Measurements from ENCODE around the gene SKOR1.

Gene SKOR1

DNA sequence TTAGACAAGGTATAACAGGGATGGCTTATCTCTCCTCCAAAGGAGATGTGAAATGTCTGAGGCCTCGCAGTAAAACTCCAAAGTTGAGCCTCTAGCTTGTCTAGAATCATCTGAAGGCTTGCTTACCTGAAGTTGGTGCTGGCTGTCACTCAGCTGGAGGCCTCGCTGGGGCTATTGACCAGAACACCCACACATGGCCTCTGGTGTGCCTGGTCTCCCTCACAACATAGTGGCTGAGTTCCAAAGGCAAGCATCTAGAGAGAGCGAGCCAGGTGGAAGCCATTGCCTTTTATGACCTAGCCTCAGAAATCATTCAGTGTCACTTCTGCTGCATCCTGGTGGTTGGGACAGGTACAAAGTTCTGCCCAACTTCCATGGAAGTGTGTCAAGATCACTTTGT lies 31.9 kb downstream of the SKOR1 start:
- no peak for DNase-seq

DNA sequence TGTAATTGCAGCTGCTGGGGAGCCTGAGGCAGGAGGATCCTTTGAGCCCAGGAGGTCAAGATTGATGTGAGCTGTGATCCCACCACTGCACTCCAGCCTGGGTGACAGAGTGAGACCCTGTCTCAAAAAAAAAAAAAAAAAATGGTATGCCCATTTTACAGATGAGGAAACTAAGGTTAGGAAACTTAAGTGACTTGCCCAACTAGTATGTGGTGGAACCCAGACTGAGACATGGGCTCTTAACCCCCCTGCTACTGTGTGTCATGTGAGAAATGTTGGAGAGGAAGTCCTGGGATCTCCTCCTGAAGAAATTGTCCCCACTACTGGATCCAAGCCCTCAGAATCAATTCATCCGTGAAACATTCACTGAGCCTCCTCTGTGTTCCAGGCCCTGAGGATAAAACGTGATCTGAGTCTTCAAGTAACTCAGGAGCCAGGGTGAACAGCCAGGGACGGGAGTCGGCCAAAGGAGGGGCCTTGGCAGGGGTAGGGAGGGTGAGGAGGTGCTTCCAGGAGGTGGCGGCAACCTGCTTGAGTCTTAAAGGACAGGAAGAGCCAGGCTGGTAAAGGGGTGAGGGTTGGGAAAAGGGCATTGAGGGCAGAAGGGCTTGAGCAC lies 34.1 kb downstream of the SKOR1 start:
- DNase-seq, result no peak

DNA sequence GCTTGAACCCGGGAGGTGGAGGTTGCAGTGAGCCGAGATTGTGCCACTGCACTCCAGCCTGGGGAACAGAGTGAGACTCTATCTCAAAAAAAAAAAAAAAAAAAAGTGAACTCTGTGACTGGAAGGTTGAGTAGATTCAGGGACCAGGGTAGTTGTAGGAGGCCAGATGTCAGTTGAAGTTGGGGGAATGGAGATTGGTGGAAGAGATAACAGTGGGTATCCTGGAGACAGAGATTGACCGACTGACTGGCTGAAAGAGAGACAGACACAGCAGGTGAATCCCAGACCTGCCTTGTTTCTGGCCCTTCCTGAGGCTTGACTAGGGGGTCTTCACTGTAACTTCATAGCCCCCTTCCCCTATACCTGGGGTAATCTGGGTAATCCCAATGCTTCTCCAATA lies 36.7 kb downstream of the SKOR1 start:
- DNase-seq, result no peak

DNA sequence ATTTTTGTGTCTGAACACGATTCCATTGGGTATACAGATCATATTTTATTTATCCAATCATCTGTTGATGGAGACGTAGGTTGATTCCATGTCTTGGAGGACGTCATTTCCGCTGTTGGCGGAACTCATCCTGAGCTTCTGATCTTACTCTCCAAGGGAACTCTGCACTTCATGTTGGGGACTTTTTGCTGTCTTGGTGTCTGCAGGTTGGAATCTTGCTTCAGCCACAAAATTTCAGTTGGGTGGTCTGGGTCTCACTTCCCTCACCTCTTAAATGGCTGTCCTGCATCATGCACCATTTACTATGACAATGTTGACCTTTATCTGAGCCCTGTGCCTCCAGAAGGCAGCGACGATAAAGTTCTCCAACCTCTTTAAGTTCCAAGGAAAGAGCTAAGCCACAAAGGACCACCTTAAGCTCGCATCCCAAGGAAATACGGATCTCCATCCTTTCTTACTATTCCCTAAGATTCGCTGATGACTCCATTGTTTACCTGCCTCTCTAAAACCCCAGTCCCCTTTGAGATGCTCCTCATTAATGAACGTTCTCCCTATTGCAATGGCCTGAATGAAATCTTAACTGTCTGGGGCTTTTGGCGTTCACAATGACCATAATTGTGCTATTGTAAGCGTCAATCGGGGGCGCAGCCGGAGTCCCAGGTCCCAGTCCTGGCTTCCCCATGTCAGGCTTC lies 37.6 kb downstream of the SKOR1 start:
- DNase-seq, result no peak

DNA sequence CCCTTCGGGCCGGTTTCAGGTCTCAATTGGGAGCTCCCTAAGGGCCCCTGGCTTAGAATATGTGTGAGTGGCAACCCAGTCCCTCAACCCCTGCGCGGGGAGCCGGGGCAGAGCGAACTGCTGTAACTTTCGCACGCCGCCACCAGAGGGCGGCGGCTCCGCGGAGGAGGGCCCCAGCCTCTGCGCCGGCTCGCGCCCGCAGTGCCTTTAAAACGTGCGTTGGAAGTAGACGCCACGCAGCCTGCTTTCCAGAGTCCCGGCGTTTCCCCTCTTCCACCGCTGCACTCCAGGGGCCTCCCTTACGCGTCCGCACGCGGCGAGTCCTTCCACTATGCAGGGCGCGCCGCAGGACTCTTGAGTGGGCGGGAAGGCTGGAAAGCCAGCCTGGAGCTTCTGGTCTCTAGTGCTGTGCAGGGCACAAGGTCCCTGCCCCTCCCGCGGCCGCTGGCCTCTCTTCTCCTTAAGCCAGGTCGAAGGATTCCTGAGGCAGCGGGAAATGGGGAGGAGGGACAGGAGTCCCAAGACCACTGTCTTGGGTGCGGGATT lies 38.2 kb downstream of the SKOR1 start:
- peak; percentile 72 to 78 for DNase-seq

DNA sequence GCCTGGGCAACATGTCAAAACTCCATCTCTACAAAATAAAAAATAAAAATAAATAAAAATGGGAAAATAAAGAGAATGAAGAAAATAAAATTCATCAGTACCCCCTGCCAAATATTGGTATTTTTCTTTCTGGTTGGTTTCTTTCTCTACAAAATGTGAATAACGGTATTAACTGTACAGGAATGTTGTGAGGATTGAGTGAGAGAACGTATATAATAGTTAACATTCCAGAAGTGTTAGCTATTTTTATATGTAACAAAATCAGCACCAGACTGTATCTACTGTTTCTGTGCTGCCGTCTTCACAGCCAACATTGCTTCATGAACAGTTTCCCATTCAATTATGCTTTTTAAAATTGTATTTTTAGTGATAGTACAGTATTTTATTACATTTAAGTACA lies 40.0 kb downstream of the SKOR1 start:
- DNase-seq, result no peak

DNA sequence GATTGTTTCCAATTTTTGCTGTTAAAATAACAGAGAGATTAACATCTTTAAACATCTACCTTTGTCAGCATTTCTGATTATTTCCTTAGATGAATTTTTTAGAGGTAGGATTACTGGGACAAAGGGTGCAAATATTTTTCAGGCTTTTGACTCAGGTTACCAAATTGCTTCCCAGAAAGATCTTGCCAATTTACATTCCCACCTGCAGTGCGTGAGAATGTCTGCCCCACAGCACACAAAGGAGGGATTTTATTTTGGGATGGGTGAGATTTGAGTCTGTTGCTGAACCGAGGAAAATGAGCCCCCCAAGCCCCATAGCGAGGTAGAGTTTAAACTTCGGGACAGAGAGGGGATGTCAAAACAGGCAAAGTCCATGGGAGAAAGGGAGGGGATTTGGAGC lies 40.5 kb downstream of the SKOR1 start:
- no peak for DNase-seq

DNA sequence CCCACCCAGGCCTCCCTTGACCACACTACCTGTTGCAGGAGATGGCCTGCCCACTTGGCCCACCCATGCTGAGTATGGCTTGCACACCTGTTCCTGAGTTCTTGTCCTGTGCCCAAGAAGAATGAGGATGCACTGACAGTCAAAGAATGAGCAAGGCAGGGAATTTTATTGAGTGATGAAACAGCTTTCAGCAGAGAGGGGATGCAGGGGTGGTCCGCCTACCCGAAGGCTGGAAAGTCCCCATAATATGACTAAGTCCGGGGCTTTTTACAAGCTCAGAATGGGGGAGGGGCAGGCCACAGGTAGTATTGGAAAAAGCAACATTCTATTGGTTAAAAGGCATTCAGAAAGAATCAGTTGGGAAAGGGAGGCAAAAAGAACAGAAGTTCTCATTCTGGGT lies 44.4 kb downstream of the SKOR1 start:
- no peak for DNase-seq

DNA sequence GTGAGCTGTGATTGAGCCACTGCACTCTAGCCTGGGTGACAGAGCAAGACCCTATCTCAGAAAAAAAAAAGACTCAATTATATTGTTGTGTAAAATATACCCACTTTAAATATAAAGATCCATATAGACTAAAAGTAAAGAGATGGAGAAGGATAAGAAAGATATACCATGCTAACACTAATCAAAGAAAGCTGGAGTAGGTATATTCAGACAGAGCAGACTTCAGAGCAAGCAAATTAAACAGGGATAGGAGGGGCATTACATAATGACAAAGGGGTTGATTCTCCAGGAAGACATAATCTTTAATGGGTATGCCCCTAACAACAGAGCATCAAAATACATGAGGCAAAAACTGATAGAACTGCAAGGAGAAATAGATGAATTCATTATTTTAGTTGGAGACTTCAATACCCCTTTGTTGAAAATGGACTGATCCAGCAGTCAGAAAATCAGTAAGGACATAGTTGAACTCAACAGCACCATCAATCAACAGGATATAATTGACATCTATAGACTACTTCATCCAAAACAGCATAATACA lies 45.6 kb downstream of the SKOR1 start:
- DNase-seq, result no peak

DNA sequence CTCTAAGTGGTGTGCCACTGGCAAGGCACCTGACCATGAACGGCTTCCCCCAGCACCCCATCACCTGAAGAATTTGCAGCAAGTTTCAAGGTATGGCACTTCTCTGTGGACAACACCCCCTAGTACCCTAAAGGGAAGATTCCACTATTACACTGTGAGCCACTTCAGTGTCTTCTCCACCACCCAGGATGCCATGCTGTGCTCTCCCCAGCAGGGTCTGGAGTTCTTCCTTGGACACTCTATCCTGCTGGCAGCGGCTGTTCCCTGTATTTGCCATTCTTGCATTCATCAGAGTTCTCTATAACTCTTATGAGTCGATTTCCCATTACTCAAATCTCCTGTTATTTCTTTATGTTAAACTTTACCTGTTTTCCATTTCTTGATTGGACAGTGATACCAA lies 48.5 kb downstream of the SKOR1 start:
- DNase-seq, result no peak

DNA sequence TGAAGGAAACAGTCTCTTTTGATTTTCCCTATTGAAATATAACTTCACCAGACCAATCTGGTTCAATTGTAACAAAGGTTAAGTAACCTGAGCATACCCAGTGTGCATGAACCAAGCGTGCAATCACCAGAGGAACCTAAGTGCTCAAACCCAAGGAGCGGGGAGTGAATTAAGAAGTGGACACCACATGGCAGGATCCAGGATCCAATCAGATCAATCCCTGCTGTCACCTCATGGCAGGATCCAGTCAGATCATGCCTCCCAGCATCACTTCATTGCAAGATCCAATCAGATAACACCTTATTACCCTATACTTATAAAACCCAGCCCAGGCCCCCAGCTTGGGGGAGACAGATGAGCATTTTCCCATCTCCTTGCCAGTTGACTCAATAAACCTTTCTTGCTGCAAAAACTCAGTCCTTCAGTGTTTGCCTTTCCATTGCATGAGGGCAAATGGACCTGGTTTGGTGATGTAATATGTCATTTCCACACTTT lies 53.5 kb downstream of the SKOR1 start:
- DNase-seq, result no peak

DNA sequence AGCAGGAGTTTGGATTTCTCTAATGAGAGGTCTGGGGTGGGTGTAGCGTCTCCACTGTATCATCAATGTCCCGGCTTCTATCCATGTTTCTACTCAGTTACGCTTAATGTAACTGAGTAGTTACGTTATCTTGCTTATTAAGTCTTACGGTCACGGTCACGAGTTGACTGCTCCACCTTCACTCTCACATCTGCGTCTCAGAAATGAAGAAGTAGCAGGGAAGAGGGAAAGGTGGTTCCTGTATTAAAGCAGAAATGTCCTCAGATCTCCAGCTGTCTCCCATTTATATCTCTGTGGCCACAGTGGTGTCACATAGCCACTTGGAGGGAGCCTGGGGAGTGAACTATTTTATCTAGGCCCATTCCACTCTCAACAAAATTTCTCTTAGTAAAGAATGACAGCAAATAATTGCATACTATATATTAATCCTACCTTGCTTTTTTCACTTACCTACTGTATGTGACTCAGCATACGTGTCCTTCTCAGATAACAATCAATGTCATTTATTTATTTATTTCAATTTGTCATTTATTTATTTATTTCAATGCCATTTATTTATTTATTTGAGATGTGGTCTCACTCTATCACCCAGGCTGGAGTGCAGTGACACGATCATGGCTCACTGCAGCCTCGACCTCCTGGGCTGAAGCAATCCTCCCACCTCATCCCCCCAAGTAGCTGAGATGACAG lies 54.3 kb downstream of the SKOR1 start:
- DNase-seq, result no peak

DNA sequence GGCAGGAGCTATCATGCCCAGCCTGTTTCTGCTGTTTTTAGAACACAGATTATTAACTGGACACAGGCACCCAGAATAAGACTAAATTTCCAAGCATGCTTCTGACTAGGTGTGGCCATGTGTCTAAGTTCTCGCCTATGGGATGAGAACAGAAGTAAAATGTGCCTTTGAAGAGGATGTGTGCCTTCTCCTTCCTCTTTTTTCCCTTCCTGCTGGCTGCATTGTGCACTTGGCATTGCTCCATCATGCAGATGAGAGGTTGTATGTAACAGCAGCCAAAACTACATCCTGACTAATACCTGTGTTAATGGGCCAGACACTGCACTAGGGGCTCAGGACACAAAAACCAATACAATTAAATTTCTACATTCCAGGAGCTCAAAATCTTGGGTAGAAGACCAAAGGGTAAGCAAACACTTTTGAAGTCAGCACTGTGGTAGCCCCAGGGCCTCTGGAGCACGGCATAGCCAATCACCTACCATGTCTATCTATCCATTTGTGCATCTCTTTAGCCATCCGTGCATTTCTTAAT lies 55.4 kb downstream of the SKOR1 start:
- DNase-seq, result no peak

DNA sequence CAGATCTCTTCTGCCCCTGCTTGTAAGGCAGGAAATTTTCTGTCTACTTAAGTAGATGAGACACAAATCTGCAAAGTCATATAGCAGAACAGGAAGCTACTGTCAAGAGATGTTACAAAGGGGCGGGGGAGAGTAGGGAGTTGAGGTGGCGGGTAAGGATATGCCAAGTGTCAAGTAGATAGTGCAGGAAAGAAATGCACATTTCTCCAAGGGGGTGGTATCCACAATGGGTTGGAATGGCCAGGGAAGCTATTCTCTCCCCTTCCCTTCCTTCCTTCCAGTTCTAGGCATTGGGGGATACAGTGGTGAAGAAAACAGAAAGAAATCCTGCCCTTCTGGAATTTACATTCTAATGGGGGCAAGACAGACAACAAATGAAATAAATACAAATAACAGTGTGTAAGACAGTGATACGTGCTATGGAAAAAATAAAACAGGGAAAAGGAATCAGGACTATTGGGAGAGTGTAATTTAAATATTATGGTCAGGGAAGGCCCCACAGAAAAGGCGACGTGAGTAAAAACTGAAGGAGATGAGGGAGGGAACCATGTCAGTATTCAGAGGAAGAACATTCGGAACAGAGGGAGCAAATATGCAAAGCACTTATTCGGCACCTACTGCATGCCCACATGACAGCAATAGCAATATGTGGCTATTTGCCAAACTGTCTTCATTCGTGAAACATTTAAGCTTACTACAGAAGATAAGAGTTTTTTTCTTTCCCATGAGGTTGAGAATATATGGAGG lies 57.4 kb downstream of the SKOR1 start:
- DNase-seq, result no peak

DNA sequence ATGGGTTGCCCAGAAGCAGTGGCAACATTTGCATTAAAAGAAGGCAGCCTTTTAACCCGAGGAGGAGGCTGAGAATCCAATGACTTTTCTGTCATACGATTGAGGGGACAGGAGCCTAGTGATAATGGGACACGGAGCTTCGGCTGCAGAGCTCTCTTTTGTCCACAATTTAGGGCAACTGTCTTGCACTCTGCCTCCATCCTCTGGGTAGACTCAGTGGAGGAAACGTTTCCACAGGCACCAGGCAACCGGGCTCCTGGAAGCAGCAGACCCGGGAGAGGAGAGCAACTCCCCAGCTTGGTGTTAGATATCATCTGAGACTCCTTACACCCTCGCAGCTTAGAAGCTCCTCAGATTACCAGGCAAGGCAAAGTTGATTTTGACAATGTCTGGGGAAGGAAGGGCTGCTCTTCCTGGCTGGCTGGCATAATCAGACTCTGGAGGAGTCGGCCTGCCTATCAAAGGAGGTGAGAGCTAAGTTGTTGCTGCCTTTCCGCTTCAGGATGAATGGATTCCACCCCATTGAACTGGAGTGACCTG lies 58.0 kb downstream of the SKOR1 start:
- no peak for DNase-seq

DNA sequence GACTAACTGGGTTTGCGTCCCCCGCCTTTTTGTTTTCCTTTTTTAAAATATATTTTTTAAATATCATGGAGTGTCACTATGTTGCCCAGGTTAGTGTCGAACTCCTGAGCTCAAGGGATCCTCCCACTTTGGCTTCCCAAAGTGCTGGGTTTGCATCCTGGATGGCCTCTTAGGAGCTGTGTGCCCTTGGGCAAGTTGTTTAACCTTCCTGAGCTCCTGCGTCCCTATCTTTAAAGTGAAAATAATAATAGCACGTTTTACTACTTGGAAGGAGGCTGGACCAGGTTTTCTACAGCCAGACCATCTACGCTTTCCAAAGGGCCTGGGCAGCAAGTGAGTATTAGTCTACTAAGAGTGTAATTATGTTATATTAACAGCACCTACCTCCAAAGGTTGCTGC lies 58.7 kb downstream of the SKOR1 start:
- DNase-seq, result no peak

Measured in activated CD4-positive, alpha-beta T cell treated with anti-CD3 and anti-CD28 coated beads, Interleukin-2, amount 50 U/mL, for 48 hours (primary cell).